Body of pancreas (tissue), 4 donors: ENCODE results near the gene MPHOSPH9.

Source experiments
- POLR2A ChIP-seq, 3 donors: fragments of 450-650 bp; IDR thresholded peaks; one replicate each; pipeline ENCODE4 v1.6.1; 2016; ENCODE audit warnings: antibody characterized with exemption in 3 of 3, mild to moderate bottlenecking in 2 of 3
- TF ChIP-seq, protein P1 (sequence below), 7 experiments: fragments of 450-650 bp in 4 of 7; fragments of 200-600 bp in 3 of 7; sonication (generic) in 3 of 7; IDR thresholded peaks; one replicate each; pipeline ENCODE4 v1.5.1; 2016 to 2019; ENCODE audit warnings: antibody characterized with exemption in 7 of 7

DNA sequence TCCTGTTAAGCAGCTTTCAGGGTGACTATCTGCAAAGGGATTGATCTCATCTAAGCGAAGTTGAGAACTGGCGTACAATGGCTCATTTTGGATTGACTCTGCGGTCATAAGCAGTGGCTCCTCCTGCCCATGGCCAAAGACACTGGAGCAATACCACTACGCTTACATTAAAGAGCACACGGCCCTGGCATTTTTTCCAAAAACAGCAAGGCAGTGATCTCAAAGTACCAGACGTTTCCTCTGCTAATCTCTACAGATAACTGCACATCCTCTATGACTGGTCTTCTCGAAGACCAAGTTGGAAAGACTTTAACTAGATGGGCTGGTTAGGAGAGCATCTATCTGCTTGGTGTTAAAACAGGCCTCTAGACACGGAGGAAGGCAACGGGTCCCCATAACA is 84.7 kb downstream of the MPHOSPH9 start:
- TF ChIP-seq, protein P1, sequence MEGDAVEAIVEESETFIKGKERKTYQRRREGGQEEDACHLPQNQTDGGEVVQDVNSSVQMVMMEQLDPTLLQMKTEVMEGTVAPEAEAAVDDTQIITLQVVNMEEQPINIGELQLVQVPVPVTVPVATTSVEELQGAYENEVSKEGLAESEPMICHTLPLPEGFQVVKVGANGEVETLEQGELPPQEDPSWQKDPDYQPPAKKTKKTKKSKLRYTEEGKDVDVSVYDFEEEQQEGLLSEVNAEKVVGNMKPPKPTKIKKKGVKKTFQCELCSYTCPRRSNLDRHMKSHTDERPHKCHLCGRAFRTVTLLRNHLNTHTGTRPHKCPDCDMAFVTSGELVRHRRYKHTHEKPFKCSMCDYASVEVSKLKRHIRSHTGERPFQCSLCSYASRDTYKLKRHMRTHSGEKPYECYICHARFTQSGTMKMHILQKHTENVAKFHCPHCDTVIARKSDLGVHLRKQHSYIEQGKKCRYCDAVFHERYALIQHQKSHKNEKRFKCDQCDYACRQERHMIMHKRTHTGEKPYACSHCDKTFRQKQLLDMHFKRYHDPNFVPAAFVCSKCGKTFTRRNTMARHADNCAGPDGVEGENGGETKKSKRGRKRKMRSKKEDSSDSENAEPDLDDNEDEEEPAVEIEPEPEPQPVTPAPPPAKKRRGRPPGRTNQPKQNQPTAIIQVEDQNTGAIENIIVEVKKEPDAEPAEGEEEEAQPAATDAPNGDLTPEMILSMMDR (IDR thresholded peaks at IDR 0.05) = no peak
- TF ChIP-seq POLR2A (IDR thresholded peaks at IDR 0.05) = no peak
